GM21576 (cell line): ENCODE data around the gene ZSWIM6.

ENCODE experiments used
- ATAC-seq: cut with Tn5 transposase; IDR thresholded peaks from one replicate; pipeline ENCODE4 v1.9.1; 2021; ENCODE audit warnings: mild to moderate bottlenecking, moderate library complexity; ENCODE audit not compliant: unreplicated experiment

Gene ZSWIM6

DNA sequence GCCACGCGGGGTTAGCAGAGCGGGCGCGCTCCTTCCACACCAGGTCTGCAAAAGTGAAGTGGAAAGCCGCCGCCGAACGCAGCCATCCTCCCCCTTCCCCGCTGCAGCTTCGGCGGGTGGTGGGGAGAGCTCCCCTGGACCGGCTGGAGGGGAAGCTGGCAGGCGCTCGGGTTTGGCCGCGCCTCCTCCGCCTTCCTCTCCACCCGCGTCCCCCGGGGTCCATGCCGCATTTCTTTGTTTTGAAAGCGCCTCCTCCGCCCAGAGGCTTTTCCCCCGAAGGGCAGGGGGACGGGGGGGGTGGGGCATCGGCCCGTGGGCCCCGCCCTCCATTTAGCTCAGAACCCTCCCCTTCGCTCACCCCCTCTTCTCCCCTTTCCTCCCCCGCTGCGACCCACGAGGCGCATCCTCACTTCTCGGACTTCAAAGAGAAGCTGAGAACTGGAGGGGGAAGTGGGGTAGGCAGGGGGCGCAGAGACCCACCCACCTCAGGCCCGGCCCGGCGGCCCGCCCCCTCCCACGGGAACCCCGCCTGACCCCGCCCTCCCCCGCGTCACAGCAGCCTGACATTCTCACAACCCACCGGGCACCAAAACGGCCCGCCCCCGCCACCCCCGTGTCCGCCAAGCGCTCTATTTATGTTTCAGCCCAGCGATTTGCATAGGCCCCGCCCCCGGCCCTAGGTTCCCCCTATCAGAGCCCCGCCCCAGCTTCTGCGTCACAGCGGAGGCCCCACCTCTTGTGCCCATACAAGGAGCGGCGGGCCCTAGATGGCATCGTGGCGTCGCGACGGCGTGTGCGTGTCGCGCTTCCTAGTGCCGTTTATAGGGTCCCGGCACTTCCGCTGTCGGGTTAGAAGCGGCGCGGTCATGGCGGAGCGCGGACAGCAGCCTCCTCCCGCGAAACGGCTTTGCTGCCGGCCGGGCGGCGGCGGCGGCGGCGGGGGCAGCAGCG is at the start of gene ZSWIM6:
Gene ZSWIM6 (plus strand): TSS at position 852 of the 951 bp plus-strand sequence. CDS start 15 bp downstream, at position 867.
- ATAC-seq = peak; percentile 73

DNA sequence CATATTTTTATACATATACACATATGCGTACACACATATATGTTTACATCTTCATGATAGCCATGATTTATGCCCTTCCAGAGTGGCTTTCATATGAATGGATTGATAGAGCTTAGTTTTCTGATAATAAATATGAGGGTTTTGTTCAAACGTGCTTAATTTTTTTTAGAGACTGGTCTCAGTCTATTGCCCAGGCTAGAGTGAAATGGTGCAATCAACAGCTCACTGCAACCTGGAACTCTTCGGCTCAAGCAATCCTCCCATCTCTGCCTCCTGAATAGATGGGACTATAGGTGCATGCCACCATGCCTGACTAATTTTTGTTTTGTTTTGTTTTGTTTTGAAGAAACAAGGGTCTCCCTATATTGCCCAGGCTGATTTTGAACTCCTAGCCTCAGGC is 48.6 kb upstream of the ZSWIM6 start:
- ATAC-seq = no peak

DNA sequence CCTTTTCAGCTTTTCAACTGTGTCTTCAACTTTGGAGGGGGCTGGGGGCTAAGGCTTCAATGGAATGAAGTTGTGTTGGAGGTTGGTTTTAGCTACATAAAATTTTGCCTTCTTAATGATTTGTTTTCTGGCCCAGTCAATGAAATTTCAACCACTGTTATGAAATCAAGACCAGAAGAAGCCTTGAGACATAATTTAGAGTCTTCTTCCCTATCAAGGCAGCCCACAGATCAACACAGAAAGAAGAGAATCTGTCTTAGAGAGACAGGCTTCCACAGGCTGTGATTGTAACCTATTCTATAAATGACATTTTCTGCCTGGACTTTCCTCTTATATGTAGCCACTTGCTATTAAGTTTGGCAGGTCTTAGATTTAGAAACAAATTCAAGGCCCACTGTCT is 46.5 kb upstream of the ZSWIM6 start:
- ATAC-seq = no peak

DNA sequence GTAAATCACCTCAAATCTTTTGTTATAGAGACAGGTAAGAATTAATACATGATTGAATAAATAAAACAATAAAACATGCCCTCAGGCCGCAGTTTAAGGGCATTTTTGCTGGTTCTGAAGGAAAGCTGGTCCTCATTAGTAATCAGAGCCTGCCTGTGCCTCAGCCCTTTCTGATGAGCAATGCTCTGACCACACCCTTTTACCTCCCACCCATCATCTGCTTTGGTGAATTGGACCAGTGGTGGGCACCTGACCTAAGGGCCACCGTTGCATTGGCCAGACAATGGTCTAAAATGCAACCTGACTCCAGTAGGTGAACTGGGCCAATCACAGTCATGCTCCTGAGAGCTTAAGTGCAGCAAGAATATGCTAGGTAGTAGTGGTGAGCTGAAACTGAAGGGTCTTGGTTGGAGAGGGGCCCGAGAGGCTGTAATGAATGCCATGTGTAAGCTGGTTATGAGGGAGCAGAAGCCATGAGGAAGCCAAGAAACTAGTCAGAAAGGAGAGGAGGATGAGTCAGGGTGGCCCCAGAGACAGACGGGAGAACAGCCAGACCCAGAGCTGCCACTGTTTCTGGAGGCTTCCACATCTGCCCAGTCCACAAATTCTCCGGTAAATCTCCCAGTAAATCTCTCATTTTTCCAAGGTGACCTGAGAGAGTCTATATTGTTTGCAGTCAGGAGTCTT is 45.5 kb upstream of the ZSWIM6 start:
- no peak for ATAC-seq

DNA sequence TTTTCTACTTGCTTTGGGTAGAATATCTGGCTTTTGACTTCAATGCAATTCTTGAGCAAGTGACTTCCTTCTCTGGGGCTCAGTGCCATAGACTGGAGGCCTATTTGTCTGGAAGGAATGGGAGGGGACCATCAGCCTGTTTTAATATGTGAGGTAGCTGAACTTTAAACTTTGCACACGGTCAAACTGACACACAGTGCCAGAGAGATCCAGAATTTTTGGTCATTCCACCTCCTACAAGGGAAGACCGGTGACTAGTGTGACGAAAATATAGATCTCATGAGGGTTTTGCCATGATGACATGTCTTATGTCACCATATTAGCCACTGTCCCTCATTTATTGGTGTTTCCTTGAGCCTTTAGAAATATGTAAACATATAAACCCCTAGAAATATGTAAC is 44.6 kb upstream of the ZSWIM6 start:
- no peak for ATAC-seq

DNA sequence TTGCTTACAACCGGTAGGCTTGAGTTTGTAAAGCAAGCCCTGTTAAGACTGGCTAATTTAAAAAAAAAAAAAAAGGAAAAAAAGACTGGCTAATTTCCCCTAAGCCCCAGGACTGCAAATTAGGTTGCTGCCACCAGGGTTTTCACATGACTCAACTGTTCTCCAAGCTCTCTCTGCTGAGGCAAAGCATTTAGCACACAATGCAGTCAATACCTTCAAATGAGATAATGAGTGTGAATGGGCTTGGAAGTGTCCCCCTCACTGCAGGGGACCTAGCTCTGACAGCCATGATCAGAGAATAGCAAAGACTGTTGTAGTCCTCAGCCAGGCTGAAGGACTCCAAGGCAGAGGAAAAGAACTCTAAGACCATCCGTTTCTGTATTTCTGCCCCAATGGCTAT is 42.8 kb upstream of the ZSWIM6 start:
- no peak for ATAC-seq

DNA sequence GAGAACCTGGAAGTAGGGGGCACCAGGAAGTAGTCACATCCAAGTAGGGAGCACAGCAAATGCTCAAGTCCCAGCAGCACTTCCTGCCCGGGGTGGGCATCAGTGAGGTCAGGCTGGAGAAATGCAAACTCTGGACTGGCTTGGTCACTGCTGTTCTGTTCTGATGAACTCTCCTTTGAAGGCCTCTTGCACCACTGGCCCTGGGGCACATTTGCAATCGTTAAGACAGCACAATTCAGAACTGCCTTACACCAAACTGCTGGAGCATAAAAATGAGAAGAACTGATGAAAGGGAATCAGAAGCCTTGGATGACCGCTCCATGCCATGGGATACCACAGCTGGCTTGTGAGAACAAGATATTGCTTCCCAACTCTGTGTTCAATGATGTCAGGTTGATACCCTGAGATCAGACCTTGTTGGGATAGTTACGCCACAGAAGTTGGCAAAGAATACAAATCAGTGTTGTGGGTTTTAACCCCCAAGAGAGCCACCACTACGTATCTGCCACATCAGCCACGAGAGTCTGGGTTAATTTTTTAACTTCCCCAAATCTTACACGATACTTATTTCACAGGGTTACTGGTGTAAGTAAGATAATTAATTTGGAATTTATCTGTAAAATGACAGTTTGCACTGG is 42.3 kb upstream of the ZSWIM6 start:
- ATAC-seq = no peak

DNA sequence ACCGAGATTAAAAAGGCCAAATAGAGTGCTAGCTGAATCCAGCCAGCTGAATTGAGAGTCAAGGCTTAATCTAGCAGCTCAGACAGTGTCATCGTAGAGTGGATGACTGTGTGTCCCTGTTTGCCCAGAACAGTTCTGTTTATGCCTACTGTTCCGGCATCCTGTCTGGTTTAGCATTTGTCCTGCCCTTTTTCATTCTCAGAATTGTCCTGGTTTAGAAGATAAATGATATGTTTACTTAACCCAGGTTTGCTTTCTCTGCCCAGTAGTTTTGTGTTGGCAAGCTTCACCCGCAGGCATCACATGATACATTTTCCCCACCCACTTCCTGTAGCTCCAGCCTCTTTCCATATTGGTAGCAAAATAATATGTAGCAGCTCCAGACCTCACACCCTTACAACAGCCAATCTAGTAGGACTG is 41.3 kb upstream of the ZSWIM6 start:
- no peak for ATAC-seq

DNA sequence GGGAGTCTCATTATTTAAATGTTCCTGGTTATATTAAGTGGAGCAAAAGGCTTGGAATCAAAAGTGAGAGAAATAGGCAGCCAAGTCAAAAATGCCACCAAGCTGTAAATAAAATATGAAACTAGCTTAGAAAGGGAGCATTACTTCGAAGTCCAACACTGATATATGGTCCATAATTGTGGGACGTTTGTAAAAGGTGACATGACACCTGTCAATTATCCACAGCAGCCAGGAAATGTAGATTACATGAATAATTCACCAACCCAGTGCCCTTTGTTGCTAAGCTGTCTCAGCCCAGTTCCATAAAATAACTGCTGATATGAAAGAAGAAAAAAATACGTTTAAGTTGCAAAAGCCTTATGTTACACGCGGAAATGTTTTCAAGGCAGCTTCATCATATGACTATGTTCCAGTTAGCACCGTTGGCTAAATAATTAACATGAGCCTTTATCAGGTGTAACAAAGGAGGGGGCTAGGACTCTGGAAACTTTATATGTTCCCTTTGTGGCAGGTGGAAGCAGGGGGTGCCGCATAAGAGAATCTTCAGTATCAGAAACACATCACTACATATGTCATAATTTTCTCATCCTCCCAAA is 39.9 kb upstream of the ZSWIM6 start:
- no peak for ATAC-seq

DNA sequence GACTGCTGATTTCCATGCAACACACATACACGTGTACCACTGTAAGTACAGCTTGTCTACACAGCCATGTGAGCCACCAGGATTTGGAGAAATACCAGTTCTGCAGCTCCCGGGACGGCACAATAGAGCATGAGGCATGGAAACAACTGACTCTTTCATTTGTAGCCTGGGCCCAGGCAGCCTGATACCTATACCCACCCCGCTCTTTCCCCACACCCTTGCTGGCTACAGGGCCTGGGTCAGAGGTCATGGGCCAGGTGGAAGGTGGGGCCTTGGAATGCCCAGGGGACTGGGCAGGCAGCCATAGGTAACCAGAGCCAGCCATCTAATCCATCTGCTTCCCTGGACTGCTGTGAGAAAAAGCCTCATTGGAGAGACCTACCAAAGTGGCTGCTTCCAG is 39.0 kb upstream of the ZSWIM6 start:
- ATAC-seq = no peak

DNA sequence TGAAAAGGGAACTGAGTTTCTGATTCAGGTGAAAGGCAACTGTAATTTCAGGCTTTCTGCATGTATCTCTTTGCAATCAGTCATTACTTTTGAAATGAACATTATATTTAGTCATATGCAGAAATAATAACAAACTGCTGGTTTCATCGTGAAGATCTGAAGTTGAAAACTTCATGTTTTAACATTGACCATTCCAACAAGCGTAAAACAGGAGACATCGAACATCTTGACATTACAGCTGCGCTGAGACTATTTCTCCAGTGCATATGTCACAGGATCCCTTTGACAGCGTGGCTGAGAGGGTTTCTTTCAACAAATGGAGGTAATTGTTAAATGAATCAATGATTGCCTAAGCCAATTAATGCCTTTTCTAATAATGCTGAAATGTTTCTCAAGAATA is 38.2 kb upstream of the ZSWIM6 start:
- ATAC-seq = no peak

DNA sequence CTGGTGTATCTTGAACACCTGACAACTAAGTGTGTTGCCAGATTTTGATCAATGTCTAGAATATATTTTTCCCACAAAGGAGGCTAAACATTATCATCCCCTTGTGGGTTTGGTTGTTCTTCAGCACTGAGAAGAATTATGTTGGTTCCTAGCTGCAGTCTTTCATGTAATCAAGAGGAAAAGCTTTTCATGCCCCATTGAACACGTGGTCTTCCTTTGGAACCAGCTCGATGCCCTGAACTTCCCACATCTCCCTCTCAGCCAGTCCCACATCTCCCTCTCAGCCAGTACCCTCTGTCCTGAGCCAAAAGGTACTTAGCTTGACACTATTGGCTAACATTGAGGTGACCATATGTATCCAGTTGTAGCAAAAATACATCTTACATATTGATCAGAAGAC is 36.7 kb upstream of the ZSWIM6 start:
- no peak for ATAC-seq

DNA sequence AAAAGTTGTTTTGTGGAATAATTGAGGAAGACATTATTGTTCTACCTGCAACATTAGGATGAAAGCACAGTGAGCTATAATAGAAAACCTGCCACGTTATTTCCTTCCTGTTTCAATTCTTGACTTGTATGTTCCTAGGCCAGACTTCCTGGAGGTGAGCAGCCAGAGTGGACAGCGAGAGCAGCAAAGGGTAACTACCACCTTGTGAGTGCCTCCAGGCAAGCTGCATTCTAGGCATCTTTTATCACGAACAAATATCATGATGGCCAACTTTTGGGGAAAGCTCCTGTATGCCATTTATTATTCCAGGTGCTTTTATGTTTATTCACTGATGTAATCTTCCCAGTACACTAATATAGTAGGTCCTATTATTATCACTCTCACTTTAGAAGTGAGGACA is 34.0 kb upstream of the ZSWIM6 start:
- no peak for ATAC-seq

DNA sequence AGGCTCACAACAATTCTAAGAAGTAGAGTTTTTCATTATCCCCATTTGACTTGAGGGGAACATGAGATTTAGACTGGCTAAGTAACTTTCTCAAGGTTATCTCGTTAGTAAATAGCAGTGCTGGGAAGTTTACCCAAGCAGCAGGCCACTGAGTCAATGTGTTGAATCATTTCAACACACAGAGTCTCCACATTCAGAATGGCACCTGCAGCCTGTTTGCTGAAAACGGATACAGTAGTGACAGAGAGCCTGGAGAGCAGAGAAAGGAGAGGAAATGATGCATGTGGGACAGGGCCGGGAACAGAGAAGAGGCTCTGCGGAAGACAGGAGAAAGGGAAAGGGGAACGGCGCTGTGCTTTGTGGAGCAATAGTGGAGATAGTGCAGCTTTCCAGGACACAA is 33.5 kb upstream of the ZSWIM6 start:
- ATAC-seq = no peak

DNA sequence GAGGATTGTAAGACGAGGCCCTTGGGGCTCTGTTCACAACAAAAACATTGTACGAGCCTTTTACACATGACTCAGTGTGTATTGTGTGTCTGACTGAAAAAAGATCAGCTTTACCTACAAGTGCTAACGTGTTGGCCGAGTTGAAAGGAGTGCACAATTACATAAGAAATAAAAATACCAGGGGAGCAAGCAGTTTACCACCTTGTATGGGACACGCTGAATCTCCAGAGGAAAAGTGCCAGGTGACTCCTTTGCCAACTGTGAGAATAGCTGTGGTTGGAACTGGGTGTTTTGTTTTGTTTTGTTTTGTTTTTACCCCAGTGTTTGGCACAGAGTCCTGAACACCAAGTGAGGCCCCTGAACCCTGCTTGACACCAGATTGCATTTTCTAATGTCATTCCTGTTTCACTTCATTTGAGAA is 32.8 kb upstream of the ZSWIM6 start:
- ATAC-seq = no peak

DNA sequence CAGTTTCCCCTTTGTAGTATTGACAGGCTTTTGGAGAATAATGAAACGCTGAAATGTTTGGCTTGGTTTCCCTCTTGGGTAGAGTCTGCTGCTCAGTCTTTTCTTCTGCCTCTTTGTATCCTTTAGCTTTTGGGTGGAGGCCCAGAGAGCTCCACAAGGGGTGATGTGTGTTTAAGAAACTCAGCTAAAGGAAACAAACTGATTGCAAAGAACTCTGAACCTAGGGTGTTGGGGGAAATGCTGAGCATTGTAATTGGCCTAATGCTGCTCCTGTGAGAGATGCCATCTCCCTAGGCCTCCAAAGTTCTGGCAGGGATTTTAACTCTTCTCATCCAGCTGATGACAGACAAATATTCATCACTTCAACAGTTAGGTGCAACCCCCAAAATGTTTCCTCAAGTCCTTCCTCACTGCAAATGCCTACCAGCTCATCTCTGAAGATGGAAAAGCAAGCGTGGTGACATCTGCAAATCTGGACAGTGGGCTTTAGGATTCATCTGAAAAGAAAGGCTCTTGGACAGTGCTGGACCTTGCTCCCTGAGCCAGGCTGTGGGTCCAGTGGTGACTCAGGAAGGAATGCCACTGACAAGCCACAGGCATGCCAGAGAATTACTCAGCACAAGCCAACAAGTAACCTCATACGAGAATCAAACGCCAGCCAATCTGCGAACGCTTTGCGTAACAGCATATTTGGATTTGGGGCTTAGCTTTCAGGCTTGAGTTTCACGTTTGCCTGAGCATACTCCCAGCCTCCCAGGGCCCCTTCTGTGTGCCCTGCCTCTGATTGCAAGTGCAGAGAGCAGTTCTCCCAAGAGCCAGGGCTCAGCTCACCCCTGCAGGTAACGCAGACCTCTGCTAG is 30.5 kb upstream of the ZSWIM6 start:
- no peak for ATAC-seq

DNA sequence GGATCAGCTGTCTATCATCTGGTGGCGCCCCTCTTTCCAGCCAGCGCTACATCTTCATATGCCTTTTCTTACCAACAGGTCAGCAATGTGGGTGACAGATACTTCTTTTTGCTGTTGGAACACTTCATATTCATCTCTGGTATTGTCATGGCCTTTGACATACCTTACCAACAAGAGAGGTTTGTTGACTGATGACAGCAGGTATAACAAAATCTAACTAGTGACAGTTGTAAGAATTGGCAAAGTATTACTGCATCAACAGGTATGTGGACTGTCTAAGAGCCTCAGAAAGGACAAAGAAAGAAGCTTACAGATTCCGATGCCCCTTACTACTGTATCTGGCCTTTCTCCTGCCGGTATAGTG is 29.9 kb upstream of the ZSWIM6 start:
- no peak for ATAC-seq

DNA sequence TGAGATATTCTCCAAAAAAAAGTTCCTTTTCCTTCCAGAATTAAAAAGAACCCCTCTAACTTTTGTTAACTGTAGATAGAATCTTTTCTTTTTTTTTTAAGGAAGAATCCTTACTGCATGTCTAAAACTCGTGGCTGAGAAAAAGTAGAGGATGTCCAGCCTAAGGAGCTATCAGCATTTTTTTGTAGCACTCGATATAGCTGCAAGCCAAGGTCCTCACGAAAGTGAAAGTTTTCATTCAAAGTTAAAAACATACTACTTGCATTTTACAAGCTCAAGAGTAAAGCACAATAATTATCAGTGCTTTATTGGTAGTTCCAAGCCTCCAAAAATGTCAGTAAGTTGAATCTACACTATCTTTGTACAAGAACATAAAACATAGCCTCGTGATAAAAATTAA is 28.7 kb upstream of the ZSWIM6 start:
- no peak for ATAC-seq

DNA sequence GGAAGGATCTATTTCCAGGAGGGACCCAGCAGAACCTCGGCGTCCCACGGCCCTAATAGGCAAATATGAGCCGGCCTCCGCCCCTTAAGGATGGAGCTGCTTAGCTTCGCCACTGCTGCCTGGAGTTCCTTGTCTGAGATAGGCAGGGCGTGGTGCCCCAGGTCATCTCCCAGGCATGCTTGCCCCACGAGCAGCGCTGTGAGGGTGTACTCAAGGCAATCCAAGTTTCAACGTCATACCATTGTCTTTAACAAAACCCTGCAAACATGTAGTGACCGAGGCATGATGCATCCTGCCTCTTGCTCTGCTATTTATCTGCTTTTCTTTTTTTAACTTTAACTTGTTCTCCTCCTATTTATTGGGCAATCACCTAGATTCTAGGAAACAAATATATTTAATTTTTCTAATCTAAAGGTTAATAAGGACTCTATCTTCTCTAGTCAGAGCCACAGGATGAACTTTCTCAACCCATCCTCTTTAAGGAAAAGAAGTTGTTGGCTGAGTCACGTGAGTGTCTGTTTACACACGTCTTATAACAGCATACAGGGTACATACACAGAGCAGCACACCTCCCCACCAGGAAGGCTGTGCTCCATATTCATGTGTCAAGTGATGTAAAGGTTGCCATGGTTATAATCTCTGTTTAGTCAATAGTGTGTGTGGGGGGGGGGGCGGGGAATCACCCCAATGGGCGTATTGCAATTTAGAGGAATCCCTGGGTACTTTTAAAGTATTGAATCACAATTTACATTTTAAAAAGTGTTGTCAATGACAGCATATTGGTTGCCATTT is 27.3 kb upstream of the ZSWIM6 start:
- ATAC-seq = no peak
